ENCODE measurements around the gene SLC46A1.

DNA sequence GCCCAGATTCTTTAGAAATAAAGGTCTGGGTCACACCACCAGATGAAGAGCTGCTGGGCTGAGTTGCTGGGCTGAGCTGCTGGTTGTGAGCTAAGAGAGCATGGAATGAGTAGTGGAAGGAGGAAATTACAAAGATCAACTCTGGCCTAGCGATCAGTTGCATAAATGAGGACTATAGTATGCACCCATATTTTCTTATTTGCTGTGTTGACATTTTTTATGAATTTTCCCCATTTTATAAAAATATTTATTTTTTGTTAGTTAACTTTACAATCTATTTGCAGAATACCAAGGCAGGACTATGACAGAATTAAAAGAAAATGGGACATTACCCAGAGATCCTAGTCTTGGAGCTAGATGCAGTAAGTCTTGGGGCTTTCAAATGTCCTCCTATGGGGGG is 43.8 kb upstream of the SLC46A1 start:
- TF ChIP-seq SIN3A (IDR thresholded peaks at IDR 0.05; ENCODE audit: borderline replicate concordance, low read depth, low read length) (no peak), RXRB (CRISPR knock-in tag; IDR thresholded peaks at IDR 0.05; ENCODE audit: borderline replicate concordance) (no peak)
- TF ChIP-seq, protein P1, sequence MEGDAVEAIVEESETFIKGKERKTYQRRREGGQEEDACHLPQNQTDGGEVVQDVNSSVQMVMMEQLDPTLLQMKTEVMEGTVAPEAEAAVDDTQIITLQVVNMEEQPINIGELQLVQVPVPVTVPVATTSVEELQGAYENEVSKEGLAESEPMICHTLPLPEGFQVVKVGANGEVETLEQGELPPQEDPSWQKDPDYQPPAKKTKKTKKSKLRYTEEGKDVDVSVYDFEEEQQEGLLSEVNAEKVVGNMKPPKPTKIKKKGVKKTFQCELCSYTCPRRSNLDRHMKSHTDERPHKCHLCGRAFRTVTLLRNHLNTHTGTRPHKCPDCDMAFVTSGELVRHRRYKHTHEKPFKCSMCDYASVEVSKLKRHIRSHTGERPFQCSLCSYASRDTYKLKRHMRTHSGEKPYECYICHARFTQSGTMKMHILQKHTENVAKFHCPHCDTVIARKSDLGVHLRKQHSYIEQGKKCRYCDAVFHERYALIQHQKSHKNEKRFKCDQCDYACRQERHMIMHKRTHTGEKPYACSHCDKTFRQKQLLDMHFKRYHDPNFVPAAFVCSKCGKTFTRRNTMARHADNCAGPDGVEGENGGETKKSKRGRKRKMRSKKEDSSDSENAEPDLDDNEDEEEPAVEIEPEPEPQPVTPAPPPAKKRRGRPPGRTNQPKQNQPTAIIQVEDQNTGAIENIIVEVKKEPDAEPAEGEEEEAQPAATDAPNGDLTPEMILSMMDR (CRISPR knock-in tag; IDR thresholded peaks at IDR 0.05): no peak
